ENCODE results near the gene SMCR8. TPM values are rescaled to one million over a fixed set of nuclear protein-coding genes. Genes with fewer than 3 reads are reported as not detected.
"Not testable (repeated sequence)": the region's sequence is repeated elsewhere in the genome, so short reads cannot be mapped to it uniquely, and the experiment has no call there.

Gene SMCR8
- total and polyA plus RNA-seq, 2 of the 4 experiments (the other 2 are of a cell fraction), result 7.1 to 10.9 TPM

DNA sequence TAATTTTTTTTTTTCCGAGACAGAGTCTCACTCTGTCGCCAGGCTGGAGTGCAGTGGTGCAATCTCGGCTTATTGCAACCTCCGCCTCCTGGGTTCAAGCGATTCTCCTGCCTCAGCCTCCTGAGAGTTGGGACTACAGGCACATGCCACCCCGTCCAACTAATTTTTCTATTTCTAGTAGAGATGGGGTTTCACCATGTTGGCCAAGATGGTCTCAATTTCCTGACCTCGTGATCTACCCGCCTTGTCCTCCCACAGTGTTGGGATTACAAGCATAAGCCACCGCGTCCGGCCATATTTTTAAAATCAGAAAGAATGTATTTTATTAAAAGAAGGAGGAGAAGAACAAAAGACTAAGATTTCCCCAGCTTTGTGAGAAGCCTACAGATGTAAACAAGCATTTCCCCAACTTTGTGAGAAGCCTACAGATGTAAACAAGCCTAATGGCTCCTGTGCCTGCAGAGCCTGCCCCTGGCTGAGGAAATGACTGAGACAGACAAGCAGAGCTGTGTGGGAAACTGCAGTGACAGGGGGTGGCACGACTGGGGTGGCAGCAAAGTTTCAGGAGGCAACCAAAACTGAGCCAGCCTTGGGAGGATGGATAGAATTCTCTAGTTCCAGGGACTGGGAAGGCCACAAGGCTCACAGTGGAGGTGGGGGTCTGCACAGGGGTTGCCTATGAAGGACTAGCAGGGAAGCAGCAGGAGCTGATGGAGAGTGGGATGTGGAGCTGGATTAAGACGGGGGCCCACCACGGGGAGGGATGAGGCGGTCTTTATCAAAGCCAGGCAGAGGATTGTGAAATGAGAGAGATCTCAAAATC is 23.2 kb upstream of the SMCR8 start (continued):
- TF ChIP-seq CEBPB (IDR thresholded peaks at IDR 0.05; ENCODE audit: low read depth, low read length), result no peak

DNA sequence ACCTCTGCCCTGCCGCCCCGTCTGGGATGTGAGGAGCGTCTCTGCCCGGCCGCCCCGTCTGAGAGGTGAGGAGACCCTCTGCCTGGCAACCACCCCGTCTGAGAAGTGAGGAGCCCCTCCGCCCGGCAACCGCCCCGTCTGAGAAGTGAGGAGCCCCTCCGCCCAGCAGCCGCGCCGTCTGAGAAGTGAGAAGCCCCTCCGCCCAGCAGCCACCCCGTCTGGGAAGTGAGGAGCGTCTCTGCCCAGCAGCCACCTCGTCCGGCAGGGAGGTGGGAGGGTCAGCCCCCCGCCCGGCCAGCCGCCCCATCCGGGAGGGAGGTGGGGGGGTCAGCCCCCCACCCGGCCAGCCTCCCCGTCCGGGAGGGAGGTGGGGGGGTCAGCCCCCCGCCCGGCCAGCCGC is 17.0 kb upstream of the SMCR8 start:
- intact Hi-C loops (cut with micrococcal nuclease); H3K9ac ChIP-seq (ENCODE audit: low read depth, low read length); H3K79me1 ChIP-seq (ENCODE audit: low read depth in 1 of 2, low read length in 2 of 2); POLR2A ChIA-PET (ENCODE audit: unreplicated experiment); H3K9me1 ChIP-seq (ENCODE audit: insufficient read depth, low read length); H3K4me3 ChIP-seq (ENCODE audit: insufficient read depth, low read depth, low read length); H4K8ac ChIP-seq (ENCODE audit: low read depth in 2 of 2, low read length in 2 of 2); H3K4me2 ChIP-seq (ENCODE audit: low read depth, low read length); H3K4ac ChIP-seq (ENCODE audit: low read depth, low read length); H3K27ac ChIP-seq (ENCODE audit: insufficient read depth, low read length); H3K18ac ChIP-seq (ENCODE audit: low read depth, low read length); H4K20me1 ChIP-seq (ENCODE audit: insufficient read depth, low read length); ATAC-seq (ENCODE audit: low read depth); H2AK5ac ChIP-seq (ENCODE audit: low read depth, low read length); DNase-seq; H3K27me3 ChIP-seq (ENCODE audit: control insufficient read depth, insufficient read depth, low read length); H3K14ac ChIP-seq (replicated peaks; ENCODE audit: low read depth, low read length); H2BK120ac ChIP-seq (ENCODE audit: low read depth, low read length); CTCF ChIA-PET; H2BK5ac ChIP-seq (ENCODE audit: low read depth, low read length, poor library complexity, severe bottlenecking); H3K9me3 ChIP-seq (ENCODE audit: control insufficient read depth, insufficient read depth, low read length); dilution Hi-C loops (cut with HindIII; ENCODE audit: low sequenced_read_pairs, unreplicated experiment); H2AK9ac ChIP-seq (replicated peaks; ENCODE audit: low read depth, low read length, poor library complexity); BruUV-seq (replicated peaks); H2BK20ac ChIP-seq (ENCODE audit: low read depth, low read length); H4K5ac ChIP-seq (ENCODE audit: low read depth, low read length); H2BK15ac ChIP-seq (ENCODE audit: low read depth, low read length); in situ Hi-C loops (cut with MboI; ENCODE audit: low sequenced_read_pairs); H4K91ac ChIP-seq (ENCODE audit: insufficient read depth, low read depth, low read length); H3K56ac ChIP-seq (ENCODE audit: extremely low read depth, insufficient read depth, low read length); H2AFZ ChIP-seq (replicated peaks; ENCODE audit: low read length, poor library complexity); H3K4me1 ChIP-seq (ENCODE audit: control insufficient read depth, insufficient read depth, low read length); H3K23ac ChIP-seq (ENCODE audit: low read depth, low read length): not testable (repeated sequence)
- WGBS, 2 experiments (ENCODE audit: extremely low coverage in 2 of 2, insufficient read length in 1 of 2), result no CpG with 5 or more reads among the region's 30 CpGs
- H3K36me3 ChIP-seq (ENCODE audit: control insufficient read depth, insufficient read depth, low read length), result peaks cover 48% of the 10 kb centered on the region

Data from IMR-90 (cell line).